HG03432 (cell line): ENCODE data around the gene DYNLRB2.

ENCODE experiments used
- ATAC-seq: cut with Tn5 transposase; IDR thresholded peaks from one replicate; pipeline ENCODE4 v1.9.1; 2021; ENCODE audit warnings: mild to moderate bottlenecking, moderate library complexity; ENCODE audit not compliant: unreplicated experiment

Gene DYNLRB2

GRCh38 chr16:80596507-80597207 lies 55.9 kb downstream of the DYNLRB2 start:
- no peak for ATAC-seq

- no peak for ATAC-seq
Observed at GRCh38 chr16:80599466-80599865, 58.7 kb downstream of the DYNLRB2 start.
